GM21526 (cell line): ENCODE results near the gene TP73.

Experiments used
- ATAC-seq: cut with Tn5 transposase; IDR thresholded peaks from one replicate; pipeline ENCODE4 v1.9.1; 2021; ENCODE audit warnings: moderate library complexity; ENCODE audit not compliant: unreplicated experiment, low FRiP score

Gene TP73

DNA sequence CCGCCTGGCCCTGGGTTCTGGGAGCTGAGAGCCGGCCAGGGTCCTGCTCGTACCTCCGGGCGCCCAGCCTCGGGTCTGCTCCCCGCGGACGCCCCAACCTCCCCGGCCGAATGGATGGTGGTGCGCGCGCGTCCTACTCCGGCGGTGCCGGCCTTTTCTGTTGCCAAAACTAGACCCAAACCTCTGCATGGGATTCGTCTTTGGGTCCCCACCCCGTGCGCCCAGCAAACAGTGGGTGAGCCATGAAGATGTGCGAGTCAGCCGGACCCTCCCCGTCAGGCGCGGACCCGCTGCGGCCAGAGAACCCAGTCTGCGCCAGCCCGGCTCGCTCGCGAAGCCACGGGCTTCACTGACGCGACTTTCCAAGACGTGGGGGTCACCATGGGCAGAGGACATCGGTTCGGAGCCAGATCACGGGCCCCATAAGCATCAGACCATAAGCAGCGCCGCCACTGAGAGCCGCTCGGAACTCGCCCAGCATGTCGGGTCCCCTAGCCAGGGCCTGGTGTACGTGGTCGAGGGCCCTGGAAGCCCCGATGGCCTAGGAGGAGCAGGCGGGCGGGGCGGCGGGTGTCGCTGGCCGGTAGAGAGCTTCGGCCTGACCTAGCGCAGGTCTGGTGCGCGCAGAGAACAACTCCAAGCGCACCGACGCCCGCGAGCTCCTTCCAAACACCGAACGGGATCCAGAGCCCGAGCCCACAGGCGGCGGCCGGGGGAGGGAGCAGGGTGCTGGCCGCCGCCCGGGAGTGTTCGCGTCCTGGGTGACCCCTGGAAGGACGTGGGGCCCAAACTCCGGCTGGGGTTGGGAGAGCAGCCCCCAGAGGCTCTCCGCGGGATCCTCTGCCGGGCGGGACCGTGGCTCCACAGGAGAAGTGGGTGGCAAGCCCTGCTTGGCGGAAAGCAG lies 1.0 kb upstream of the TP73 start:
- ATAC-seq: no peak

DNA sequence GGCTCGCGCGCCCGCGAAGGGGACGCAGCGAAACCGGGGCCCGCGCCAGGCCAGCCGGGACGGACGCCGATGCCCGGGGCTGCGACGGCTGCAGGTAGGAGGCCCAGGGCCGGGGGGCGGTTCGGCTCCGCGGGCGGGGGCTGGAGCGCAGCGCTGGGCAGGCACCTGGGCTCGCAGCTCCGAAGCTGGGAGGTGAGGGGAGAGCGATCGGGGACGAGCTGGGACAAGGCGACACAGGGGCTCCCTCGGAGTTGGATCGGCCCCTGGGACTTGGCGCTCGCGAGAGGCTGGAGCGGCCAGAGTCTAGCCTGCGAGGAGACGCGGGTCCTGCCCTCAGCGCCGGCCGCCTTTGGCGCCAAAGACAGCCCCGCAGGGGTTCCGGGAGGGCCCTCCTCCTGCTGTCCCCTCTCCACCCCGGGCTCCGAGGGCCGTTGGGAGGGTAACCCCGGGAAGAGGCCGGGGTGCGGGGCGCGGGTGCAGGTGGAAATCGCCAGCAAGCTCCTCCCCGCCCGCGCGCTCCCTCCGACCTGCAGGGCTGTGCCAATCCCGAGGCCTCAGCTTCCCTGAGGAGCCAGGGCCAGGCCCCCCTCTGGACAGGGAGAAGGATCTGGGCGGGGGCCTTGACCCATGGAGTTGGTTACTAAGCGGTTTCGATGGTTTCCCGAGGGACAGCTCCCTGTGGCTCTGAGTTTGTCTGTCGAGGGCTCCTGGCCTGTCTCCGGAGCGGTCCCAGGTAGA lies 401 bp downstream of the TP73 start:
- ATAC-seq: no peak

DNA sequence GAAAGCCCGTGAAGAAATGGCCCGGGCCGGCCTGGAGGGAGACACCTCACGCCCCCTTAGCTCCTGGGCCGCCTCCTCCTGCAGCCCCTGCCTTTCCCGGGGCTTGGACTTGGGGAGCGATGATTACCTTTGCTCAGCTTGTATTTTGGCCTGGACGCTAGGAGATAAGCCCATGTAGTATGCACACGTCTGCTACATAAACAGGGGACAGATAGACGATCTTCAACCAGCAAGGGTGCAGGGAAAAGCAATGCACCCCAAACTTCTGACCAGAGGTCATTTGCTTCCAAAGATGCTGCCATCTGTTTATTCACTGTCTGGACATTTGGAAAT lies 936 bp downstream of the TP73 start:
- ATAC-seq: no peak

DNA sequence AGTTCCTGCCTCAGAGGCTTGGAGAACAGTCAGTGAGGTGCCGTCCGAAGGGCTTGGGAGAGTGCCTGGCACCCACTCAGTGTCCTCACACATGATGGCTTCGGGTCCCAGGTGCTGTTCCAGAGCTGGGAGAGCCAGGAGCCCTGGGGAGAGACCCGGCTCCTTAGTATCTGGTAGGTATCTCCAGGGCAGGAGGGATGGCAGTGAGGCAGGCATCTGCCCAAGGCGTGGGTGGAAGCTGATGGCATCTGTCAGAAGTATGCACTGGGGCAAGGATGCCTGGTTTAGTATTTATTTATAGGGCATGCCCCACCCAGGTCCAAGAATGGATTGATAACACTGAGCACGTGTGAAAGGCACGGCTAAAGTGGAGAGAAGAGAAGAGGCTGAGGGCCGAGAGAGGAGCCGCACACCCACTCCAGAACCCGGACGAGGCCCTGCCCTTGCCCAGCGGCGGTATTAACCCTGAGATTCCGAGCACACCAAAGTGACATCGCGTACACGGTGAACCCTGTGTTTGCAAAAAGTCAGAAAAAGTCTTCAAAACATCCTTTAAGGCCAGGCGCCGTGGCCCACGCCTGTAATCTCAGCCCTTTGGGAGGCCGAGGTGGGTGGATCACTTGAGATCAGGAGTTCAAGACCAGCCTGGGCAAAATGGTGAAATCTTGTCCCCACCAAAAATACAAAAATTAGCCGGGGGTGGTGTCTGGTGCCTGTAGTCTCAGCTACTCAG lies 2.4 kb downstream of the TP73 start:
- ATAC-seq: no peak

DNA sequence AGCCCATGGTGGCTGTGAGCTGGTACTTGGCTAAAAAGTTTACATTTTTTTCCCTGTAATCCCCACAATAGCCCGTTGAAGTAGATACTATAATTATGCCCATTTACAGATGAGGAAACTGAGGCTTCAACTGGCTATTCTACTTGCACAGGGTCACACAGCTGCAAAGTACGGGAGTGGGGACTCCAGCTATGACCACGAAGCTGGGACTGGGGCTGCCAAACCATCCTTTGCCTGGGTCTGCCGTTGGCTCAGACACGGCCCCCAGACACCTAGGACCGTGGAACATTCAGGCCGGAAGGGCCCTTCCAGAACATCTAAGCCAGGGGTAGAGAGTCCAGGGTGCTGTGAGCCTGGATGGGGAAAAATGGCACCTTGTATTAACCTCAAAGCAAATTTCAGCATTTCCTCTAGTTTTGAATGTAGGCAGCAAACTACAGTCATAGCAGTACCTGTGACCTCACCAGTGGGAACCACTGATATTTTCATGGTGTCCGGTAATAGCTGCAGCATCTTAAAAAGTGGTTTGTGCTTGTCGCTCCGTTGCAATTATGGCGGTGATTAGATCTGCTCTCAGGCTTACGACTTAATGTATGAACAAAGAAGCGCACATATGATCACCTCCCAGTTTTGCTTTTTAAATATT lies 4.3 kb downstream of the TP73 start:
- peak; percentile 54 for ATAC-seq

DNA sequence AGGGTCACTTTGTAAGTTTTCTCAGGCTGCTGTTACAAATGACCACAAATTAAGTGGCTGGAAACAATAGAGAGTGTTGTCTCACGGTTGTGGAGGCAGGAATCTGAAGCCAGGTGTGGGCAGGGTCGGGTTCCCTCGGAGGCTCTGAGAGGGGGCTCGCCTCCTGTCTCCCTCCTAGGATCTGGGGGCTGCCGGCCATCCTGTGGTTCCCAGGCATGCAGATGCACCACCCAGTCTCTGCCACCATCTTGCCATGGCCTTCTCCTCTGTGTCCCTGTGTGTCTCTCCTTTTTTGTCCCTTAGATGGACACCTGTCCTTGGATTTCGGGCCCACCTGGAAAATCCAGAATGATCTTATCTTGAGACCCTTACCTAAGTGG lies 4.8 kb downstream of the TP73 start:
- peak; percentile 18 for ATAC-seq

DNA sequence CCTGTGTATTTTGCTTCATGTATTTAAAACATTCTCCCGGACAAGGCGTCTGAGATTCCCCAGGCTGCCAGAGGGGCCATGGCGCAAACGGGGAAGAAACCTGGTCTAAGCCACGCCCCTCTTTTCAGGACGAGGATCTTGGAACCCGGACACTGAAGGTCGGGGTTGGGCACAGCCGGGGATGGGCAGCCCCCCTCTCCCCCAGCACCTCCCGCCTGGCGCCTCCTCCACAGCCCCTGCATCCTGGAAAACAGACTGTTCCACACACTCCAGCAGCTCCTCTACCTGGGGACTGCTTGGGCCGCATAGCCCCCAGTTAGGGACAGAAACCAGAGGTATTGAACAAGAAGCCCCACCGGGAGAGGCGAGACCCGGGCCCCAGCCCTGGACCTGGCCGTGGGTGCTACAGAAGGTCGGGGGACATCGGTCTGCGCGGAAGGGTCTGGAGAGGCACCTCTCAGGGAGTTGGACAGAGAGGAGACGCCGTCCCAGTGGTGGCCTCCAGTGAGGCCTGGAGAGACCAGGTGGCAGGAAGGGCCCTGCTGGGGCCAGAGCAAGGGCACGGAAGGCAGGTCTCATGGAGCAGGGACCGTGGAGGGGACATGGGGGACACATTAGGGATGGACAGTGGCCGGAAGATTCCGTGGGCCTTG lies 5.4 kb downstream of the TP73 start:
- ATAC-seq: no peak

DNA sequence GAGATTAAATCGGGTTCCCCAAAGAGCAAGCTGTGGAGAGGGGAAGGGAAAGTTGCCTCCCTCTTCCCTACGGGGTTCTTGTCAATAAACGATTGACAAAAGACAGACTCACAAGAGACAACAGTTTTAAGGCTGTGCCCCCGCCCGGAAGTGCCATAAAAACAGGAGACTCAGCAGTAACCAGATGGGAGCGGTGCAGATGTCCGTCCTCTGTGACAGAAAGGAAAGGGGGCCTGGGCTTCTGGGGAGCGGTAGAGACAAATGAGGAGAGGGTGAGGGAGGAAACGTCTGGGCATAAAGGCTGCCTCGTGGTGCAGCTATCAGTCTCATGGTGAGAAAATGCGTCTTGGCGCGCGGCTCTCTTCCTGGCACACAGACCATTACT lies 5.9 kb downstream of the TP73 start:
- ATAC-seq: no peak

DNA sequence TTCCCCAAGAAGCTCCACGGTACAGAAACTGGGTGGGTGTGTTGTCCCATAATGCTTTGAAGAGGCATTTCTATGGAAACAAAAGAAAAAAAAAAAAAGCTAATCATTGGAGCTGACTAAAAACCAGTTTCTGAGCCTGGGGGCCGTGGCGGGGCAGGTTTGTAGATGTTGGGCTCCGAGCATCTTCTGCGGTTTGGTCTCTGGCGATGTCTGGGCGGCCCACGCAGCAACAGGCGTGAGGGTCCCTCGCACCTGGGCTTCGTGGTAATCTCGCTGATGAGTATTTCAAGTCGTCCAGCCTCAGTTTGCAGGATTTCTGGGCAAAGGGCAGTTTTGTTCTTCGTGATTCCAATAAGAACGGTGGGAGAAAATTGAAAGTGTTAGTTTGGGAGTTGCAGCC lies 6.8 kb downstream of the TP73 start:
- ATAC-seq: no peak

DNA sequence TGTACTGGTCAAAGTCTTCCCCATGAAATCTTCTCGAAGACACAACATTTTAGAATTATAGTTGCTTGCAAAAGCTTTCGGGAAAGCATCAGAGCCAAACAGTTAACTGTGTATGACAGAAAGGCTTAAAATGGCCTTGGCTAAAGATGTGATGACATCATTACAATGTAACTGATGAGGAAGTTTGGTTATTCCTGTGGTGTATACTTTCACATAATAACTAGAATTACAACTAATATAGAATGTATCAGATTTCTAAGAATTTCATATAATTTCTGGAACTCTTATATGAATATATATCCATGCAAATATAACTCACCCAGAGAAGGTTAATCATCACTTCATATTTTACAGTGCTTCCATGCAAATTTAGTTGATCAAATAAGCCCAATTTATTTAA lies 8.4 kb downstream of the TP73 start:
- no peak for ATAC-seq

DNA sequence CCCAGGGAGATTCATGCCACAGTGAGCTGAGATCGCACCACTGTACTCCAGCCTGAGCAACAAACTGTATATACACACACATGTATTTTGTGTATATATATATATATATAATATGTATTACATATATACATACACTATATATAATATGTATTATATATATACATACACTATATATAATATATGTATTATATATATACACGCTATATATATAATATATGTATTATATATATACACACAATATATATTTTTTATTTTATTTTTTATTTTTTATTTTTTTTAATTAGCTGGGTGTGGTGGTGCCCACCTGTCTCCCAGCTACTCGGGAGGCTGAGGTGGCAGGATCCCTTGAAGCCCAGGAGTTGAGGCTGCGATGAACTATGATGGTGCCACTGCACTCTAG lies 9.3 kb downstream of the TP73 start:
- ATAC-seq: no peak

DNA sequence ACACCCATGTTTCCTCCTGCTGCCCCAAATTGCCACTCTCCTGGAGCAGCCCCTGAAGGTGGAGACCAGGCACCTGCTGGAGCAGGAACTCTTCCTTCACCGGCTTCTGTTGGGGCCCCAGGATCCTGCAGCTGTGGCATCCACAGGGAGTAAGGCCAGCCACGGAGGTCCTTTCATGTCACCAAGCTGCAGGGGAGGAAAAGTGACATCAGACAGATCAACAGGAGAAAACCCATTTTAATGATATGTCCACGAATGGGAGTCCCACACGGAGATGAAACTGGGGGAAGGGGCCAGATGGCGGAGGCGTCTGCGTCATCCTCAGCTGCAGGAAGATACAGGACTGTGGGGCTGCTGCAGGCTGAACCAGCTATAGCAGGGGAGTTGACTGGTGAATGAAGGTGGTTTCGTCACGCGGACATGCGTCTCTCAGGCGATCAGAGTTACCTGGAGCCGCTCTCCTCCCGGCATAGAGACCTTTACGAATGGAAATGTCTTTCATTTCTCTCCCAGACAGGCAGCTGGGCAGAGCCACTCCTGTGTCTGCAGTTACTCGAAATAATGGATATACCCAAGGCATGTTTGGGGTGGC lies 9.9 kb downstream of the TP73 start:
- no peak for ATAC-seq

DNA sequence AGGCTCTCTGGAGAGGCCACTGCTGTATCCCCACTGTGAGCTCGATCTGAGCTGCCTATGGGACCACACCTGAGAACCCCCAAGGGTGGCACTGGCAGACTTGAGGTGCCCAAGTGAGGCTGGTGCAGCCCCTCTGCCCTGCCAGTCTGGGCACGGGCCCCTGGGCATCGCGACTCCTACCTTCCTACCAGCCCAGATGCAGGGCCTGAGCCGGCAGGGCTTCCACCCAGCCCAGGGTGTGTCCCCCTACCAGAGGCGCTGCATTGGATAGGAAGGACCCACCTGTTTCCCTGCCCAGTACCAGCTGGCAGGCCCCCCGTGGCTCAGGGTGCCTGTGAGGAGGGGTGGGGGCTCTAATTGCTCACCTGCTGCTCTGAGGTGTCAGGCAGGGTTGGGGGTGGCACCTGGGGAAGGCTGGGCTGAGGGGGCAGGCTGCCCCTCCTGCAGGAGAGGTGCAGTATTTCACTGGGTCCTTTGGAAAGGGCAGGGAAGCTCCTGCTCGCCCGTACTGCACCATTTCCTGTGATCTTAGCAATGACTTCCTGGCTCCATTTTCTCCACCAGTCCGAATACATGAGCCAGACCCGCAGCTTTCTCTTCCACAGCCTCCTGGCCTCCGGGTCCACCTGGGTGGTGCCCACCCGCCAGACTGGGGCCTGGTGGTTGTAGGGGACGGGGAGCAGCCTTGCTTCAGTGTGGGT lies 11.8 kb downstream of the TP73 start:
- no peak for ATAC-seq

DNA sequence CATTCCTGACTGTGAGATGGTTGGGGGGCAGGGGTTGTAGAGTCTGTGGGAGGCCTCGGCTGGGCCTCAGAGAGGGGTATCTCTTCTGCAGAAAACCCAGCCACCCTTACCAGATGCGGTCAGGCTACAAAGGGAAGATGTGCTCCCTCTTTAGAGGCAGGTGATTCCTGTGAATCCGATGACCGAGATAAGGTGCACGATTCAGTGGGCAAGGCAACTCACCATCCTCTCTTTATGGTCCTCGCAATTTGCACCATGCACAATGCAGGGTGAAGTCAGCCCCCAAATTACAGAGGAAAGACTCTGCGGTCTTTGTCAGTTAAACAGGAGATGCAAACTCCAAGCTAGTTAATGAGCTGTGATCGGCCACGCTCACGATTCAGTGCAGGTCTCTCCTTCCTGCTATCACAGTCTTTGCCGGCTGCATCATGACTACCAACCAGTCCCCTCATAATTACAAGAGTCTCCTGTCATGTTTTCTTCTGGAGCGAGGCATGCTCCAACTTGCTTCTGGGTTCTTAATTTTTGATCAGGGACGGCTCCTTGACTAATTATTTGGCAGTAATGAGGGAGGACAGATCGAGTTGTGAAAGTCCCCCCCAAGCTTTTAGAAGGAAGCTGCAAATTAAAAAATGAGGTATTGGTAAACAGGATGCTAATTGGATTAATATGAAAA lies 12.5 kb downstream of the TP73 start:
- ATAC-seq: no peak

DNA sequence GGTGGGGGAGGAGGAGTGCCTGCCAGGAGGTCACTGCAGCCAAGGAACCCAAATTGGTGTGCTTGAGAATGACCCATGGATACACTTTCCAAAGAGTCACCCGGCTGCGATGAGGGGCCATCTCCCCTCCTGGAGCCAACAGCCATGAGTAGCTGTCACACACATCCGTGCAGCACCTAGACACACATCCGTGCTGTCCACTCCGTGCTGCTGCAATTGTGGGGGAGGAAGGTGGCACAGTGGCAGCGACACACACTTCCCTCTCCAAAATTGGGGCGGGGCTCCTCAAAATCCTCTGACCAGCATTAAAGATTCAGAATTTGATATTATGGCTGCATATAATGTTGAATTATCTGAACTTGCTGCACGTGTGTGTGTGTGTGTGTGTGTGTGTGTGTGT lies 15.8 kb downstream of the TP73 start:
- ATAC-seq: no peak

DNA sequence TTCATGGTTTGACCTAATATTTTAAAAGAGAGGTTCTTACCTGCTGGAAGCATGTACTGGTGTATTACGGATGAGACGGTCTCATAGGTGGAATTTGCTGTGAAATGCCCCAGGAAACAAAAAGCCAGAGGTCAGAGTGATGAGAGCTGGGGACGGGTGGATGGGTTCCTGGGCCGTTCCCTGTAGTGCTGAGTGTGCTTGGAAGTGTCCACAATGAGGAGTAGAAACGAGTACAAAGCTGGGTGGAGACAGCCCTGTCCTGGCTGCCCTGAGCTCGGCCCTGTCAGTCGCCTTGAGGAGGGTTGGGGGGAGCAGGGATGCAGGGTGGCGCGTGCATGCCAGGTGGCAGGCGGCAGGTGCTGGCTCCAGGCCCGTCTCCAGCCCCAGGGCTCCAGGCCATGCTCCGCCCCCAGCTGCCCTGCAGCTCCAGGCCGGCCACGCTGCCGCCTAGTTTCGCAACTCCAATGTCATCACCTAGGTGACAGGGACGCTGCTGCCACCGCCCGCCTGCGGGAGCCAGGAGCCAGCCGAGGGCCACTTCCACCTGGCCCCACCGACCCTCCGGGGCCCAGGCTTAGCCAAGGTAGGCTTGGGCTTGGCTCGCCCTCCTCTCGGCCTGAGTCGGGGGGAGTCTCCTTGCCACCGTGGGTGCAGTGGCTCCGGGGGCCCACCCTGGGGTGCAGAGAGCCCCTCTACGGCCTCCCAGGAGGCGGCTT lies 16.4 kb downstream of the TP73 start:
- no peak for ATAC-seq

DNA sequence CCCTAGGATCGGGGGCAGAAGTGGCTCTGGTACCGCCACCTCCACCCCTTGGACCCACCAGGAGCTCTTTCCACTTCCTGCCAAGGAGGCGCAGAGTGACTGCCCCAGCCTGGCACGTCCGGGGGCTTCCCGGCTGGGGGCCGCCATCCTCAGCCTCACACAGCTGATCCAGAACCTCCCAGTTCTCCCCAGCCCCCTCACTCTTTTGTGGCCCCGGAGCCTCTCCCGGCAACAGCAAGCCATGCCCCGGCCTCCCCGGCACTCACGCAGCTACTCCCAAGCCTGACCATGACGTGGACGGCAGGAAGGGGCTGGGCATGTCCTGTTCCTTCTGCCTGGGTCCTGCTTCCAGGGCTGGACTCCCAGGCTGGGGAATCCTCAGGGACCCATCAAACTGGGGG lies 17.1 kb downstream of the TP73 start:
- no peak for ATAC-seq

DNA sequence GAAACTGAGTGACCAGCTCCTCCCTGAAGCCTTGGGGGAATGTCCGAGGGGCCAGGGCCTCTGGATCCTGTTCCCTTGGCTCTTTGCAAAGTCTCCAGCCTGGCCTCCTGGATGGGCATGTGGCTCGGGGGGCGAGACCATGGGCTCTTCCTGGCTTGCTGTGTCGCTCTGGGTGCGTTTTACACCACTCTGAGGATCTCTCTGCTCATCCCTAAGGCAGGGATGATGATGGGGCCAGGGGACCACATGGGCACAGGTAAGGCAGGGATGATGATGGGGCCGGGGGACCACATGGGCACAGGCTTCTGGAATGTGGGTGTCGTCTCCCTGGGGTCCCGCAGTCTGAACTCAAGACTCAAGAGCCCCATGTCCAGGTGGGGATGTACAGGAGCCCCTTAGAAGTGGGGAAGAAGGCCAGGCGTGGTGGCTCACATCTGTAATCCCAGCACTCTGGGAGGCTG lies 17.7 kb downstream of the TP73 start:
- no peak for ATAC-seq
